H1 (cell line): Measurements from ENCODE around the gene FBN3.

Experiments
- CTCF ChIP-seq, 3 experiments: IDR thresholded peaks; 1 replicate in 2 of 3; 2 replicates in 1 of 3; pipeline versions ENCODE4 v1.5.1 to v1.6.1; 2011; ENCODE audit warnings: low read length in 3 of 3, mild to moderate bottlenecking in 3 of 3, inconsistent platforms in 2 of 3, low read depth in 1 of 3, moderate library complexity in 1 of 3; ENCODE audit not compliant: insufficient read depth in 1 of 3; ENCODE audit errors: control extremely low read depth in 1 of 3
- MAFK ChIP-seq: IDR thresholded peaks from 2 replicates; pipeline ENCODE4 v1.6.1; 2012; ENCODE audit warnings: low read depth, mild to moderate bottlenecking, improper control_type of control experiment, low read length
- POLR2A ChIP-seq, 2 experiments: IDR thresholded peaks; 1 replicate in 1 of 2; 2 replicates in 1 of 2; pipeline ENCODE4 v1.6.1; 2011; ENCODE audit warnings: low read depth in 2 of 2, low read length in 2 of 2, mild to moderate bottlenecking in 2 of 2; ENCODE audit errors: control extremely low read depth in 1 of 2
- SIRT6 ChIP-seq: IDR thresholded peaks from one replicate; pipeline ENCODE4 v1.7.1; 2012; ENCODE audit warnings: low read length, inconsistent platforms
- TAF7 ChIP-seq: optimal IDR thresholded peaks from 2 replicates; pipeline ENCODE3; 2011; ENCODE audit warnings: low read depth, mild to moderate bottlenecking, inconsistent platforms, low read length, moderate library complexity, borderline replicate concordance
- TEAD4 ChIP-seq: IDR thresholded peaks from 2 replicates; pipeline ENCODE4 v1.6.1; 2012; ENCODE audit warnings: low read depth, low read length, inconsistent platforms, mixed read lengths
- YY1 ChIP-seq: IDR thresholded peaks from 2 replicates; pipeline ENCODE4 v1.6.1; 2011; ENCODE audit warnings: low read depth, mild to moderate bottlenecking, low read length

- TF ChIP-seq CTCF (IDR thresholded peaks at IDR 0.05; ENCODE audit: control extremely low read depth in 1 of 3, insufficient read depth in 1 of 3, low read depth in 1 of 3, low read length in 3 of 3) (no peak), POLR2A (IDR thresholded peaks at IDR 0.05; ENCODE audit: control extremely low read depth in 1 of 2, low read depth in 2 of 2, low read length in 2 of 2) (no peak), SIRT6 (no peak), MAFK (no peak), TAF7 (no peak), TEAD4 (no peak), YY1 (no peak)
Measured at GRCh38 chr19:8116437-8117293, 32.7 kb downstream of the FBN3 start.
